SK-N-SH treated with all-trans-retinoic acid at 6 μM for 48 hours (cell line): ENCODE results near the gene PPM1B.

Experiments used
- ATAC-seq: fragments of 200-7000 bp; cut with Tn5 transposase; 3 replicates; pipeline ENCODE4 v1.9.1; 2020; ENCODE audit warnings: mild to moderate bottlenecking, moderate library complexity
- ARNTL ChIP-seq: fragments of 450-650 bp; formaldehyde crosslinking; IDR thresholded peaks from 2 replicates; pipeline ENCODE4 v1.5.0; 2020; ENCODE audit warnings: low read depth, mild to moderate bottlenecking, moderate library complexity, borderline replicate concordance
- BACH2 ChIP-seq: fragments of 250-450 bp; sonication (Bioruptor Pico); IDR thresholded peaks from 2 replicates; pipeline ENCODE4 v1.9.0; 2021; ENCODE audit warnings: mild to moderate bottlenecking, borderline replicate concordance
- CREB5 ChIP-seq: fragments of 250-450 bp; sonication (Bioruptor Pico); IDR thresholded peaks from 2 replicates; pipeline ENCODE4 v1.5.1; 2020; ENCODE audit warnings: low read depth, mild to moderate bottlenecking, moderate library complexity
- CSRNP3 ChIP-seq: fragments of 250-450 bp; sonication (Bioruptor Pico); IDR thresholded peaks from 2 replicates; pipeline ENCODE4 v1.5.1; 2021; ENCODE audit warnings: mild to moderate bottlenecking, moderate library complexity
- GLIS3 ChIP-seq: fragments of 250-450 bp; sonication (Bioruptor Pico); IDR thresholded peaks from 2 replicates; pipeline ENCODE4 v1.5.0; 2020; ENCODE audit warnings: mild to moderate bottlenecking, moderate library complexity
- ISL1 ChIP-seq: fragments of 250-450 bp; sonication (Bioruptor Pico); IDR thresholded peaks from 2 replicates; pipeline ENCODE4 v2.1.2; 2022; ENCODE audit warnings: mild to moderate bottlenecking, moderate library complexity
- OSR1 ChIP-seq: fragments of 250-450 bp; sonication (Bioruptor Pico); IDR thresholded peaks from 2 replicates; pipeline ENCODE4 v1.8.0; 2022; ENCODE audit warnings: moderate library complexity, mild to moderate bottlenecking, inconsistent platforms
- POU6F1 ChIP-seq: fragments of 250-450 bp; sonication (Bioruptor Pico); IDR thresholded peaks from 2 replicates; pipeline ENCODE4 v1.8.0; 2021; ENCODE audit warnings: low read depth, mild to moderate bottlenecking, moderate library complexity, borderline replicate concordance
- PPARA ChIP-seq: fragments of 250-450 bp; sonication (Bioruptor Pico); IDR thresholded peaks from 2 replicates; pipeline ENCODE4 v1.5.0; 2020; ENCODE audit warnings: mild to moderate bottlenecking, borderline replicate concordance
- SNAI2 ChIP-seq: fragments of 250-450 bp; sonication (Bioruptor Pico); IDR thresholded peaks from 2 replicates; pipeline ENCODE4 v1.5.0; 2020; ENCODE audit warnings: mild to moderate bottlenecking, moderate library complexity
- TCF4 ChIP-seq: fragments of 250-450 bp; sonication (Bioruptor Pico); IDR thresholded peaks from 2 replicates; pipeline ENCODE4 v1.8.0; 2021; ENCODE audit warnings: mild to moderate bottlenecking, moderate library complexity, borderline replicate concordance
- TOX ChIP-seq: fragments of 250-450 bp; sonication (Bioruptor Pico); IDR thresholded peaks from 2 replicates; pipeline ENCODE4 v1.8.0; 2021; ENCODE audit warnings: mild to moderate bottlenecking, moderate library complexity, borderline replicate concordance
- TSHZ2 ChIP-seq: fragments of 250-450 bp; sonication (Bioruptor Pico); IDR thresholded peaks from 2 replicates; pipeline ENCODE4 v1.5.0; 2020; ENCODE audit warnings: mild to moderate bottlenecking, moderate library complexity
- ZC3H10 ChIP-seq: fragments of 250-450 bp; sonication (Bioruptor Pico); IDR thresholded peaks from 2 replicates; pipeline ENCODE4 v1.5.1; 2021; ENCODE audit warnings: mild to moderate bottlenecking, moderate library complexity
- ZFP30 ChIP-seq: fragments of 450-650 bp; formaldehyde crosslinking; IDR thresholded peaks from 2 replicates; pipeline ENCODE4 v1.5.0; 2022; ENCODE audit warnings: mild to moderate bottlenecking, moderate library complexity
- ZNF565 ChIP-seq: fragments of 450-650 bp; formaldehyde crosslinking; conservative IDR thresholded peaks from 2 replicates; pipeline ENCODE4 v1.5.0; 2020; ENCODE audit warnings: low read depth, mild to moderate bottlenecking, moderate library complexity
- ZNF70 ChIP-seq: fragments of 450-650 bp; formaldehyde crosslinking; IDR thresholded peaks from 2 replicates; pipeline ENCODE4 v1.5.0; 2020; ENCODE audit warnings: mild to moderate bottlenecking, moderate library complexity
- ZNF8 ChIP-seq: fragments of 450-650 bp; formaldehyde crosslinking; IDR thresholded peaks from 2 replicates; pipeline ENCODE4 v1.5.0; 2020; ENCODE audit warnings: mild to moderate bottlenecking, moderate library complexity

Gene PPM1B

GRCh38 chr2:44245083-44245861 lies 76.6 kb downstream of the PPM1B start:
- no peak; the same call in 2 of the 3 replicates for ATAC-seq
- TF ChIP-seq ISL1 (peak; percentile 21), ZFP30 (CRISPR knock-in tag) (no peak)

GRCh38 chr2:44246436-44246835 lies 77.8 kb downstream of the PPM1B start:
- ATAC-seq = no peak

GRCh38 chr2:44246840-44247369 lies 78.2 kb downstream of the PPM1B start:
- ATAC-seq = no peak
- TF ChIP-seq ZC3H10 (CRISPR knock-in tag) = no peak
- TF ChIP-seq PPARA (CRISPR knock-in tag) = no peak
- TF ChIP-seq ZNF70 = no peak
- TF ChIP-seq CSRNP3 (CRISPR knock-in tag) = no peak
- TF ChIP-seq CREB5 (CRISPR knock-in tag) = no peak
- TF ChIP-seq BACH2 (CRISPR knock-in tag) = no peak
- no peak for TF ChIP-seq TOX (CRISPR knock-in tag)
- no peak for TF ChIP-seq GLIS3
- TF ChIP-seq POU6F1 (CRISPR knock-in tag) = no peak
- TF ChIP-seq OSR1 (CRISPR knock-in tag) = no peak
- no peak for TF ChIP-seq SNAI2 (CRISPR knock-in tag)

More at GRCh38 chr2:44246436-44246835, 77.8 kb downstream of the PPM1B start:
- TF ChIP-seq CREB5 (CRISPR knock-in tag) = 0 out of 2 replicates have a peak, but pooled peaks have one; percentile 35
- TF ChIP-seq TSHZ2 (CRISPR knock-in tag) = no peak
- peak; percentile 95 for TF ChIP-seq ISL1
- TF ChIP-seq CSRNP3 (CRISPR knock-in tag) = no peak

- ATAC-seq = no peak
- no peak for TF ChIP-seq CREB5 (CRISPR knock-in tag)
- no peak for TF ChIP-seq OSR1 (CRISPR knock-in tag)
- no peak for TF ChIP-seq ZFP30 (CRISPR knock-in tag)
- no peak for TF ChIP-seq ZNF8 (CRISPR knock-in tag)
- no peak for TF ChIP-seq ZC3H10 (CRISPR knock-in tag)
- no peak for TF ChIP-seq TCF4
- TF ChIP-seq TSHZ2 (CRISPR knock-in tag) = no peak
- TF ChIP-seq BACH2 (CRISPR knock-in tag) = no peak
- TF ChIP-seq ZNF565 (CRISPR knock-in tag) = no peak
- no peak for TF ChIP-seq ARNTL
- no peak for TF ChIP-seq TOX (CRISPR knock-in tag)
- TF ChIP-seq GLIS3 = no peak
- TF ChIP-seq ISL1 = no peak
- TF ChIP-seq PPARA (CRISPR knock-in tag) = no peak
These were observed 79.2 kb downstream of the PPM1B start for GRCh38 chr2:44247924-44248323.
